GM21619 (cell line): ENCODE results near the gene TTC3.
"Not testable (repeated sequence)": the region's sequence is repeated elsewhere in the genome, so short reads cannot be mapped to it uniquely, and the experiment has no call there.

ENCODE experiments used
- ATAC-seq: cut with Tn5 transposase; IDR thresholded peaks from one replicate; pipeline ENCODE4 v1.9.1; 2021; ENCODE audit not compliant: unreplicated experiment

TTC3 gene

GRCh38 chr21:37093977-37094376, 20.9 kb downstream of the TTC3 start:
- no peak for ATAC-seq

GRCh38 chr21:37095821-37096220, 22.8 kb downstream of the TTC3 start:
- ATAC-seq: no peak

GRCh38 chr21:37098751-37099150, 25.7 kb downstream of the TTC3 start:
- no peak for ATAC-seq

- ATAC-seq: no peak
These were observed 27.3 kb downstream of the TTC3 start for GRCh38 chr21:37100316-37100715.

GRCh38 chr21:37101384-37101783, 28.3 kb downstream of the TTC3 start:
- ATAC-seq: no peak

- ATAC-seq: not testable (repeated sequence)
These were observed 29.7 kb downstream of the TTC3 start for GRCh38 chr21:37102746-37103145.

- ATAC-seq: no peak
These were observed 33.9 kb downstream of the TTC3 start for GRCh38 chr21:37106998-37107397.

- not testable (repeated sequence) for ATAC-seq
These were observed 38.0 kb downstream of the TTC3 start for GRCh38 chr21:37111029-37111428.

GRCh38 chr21:37114301-37114700, 41.2 kb downstream of the TTC3 start:
- ATAC-seq: not testable (repeated sequence)

GRCh38 chr21:37116459-37116858, 43.4 kb downstream of the TTC3 start:
- not testable (repeated sequence) for ATAC-seq

- ATAC-seq: no peak
These were observed 44.1 kb downstream of the TTC3 start for GRCh38 chr21:37117204-37117603.

GRCh38 chr21:37118187-37118826, 45.3 kb downstream of the TTC3 start:
- no peak for ATAC-seq

- no peak for ATAC-seq
These were observed 46.6 kb downstream of the TTC3 start for GRCh38 chr21:37119421-37120218.

- ATAC-seq: no peak
These were observed 55.0 kb downstream of the TTC3 start for GRCh38 chr21:37128076-37128475.

GRCh38 chr21:37130971-37131370, 57.9 kb downstream of the TTC3 start:
- ATAC-seq: no peak

GRCh38 chr21:37136261-37136660, 63.2 kb downstream of the TTC3 start:
- ATAC-seq: no peak

GRCh38 chr21:37136744-37137143, 63.7 kb downstream of the TTC3 start:
- ATAC-seq: no peak

- ATAC-seq: no peak
These were observed 66.1 kb downstream of the TTC3 start for GRCh38 chr21:37139154-37139553.

- ATAC-seq: no peak
These were observed 66.8 kb downstream of the TTC3 start for GRCh38 chr21:37139902-37140301.

- ATAC-seq: not testable (repeated sequence)
These were observed 70.3 kb downstream of the TTC3 start for GRCh38 chr21:37143392-37143791.

GRCh38 chr21:37145635-37146111, 72.6 kb downstream of the TTC3 start:
- no peak for ATAC-seq
